T-helper 1 cell (primary cell): ENCODE data around the gene ITGB5.
"Not testable (repeated sequence)": the region's sequence is repeated elsewhere in the genome, so short reads cannot be mapped to it uniquely, and the experiment has no call there.

Experiments
- DNase-seq, 5 donors: peaks; one replicate each; pipeline ENCODE4 v3.0.0-alpha.2; 2012 to 2020

Gene ITGB5

GRCh38 chr3:124766113-124767095 is 120.8 kb downstream of the ITGB5 start:
- DNase-seq: no peak

GRCh38 chr3:124765197-124765840 is 121.8 kb downstream of the ITGB5 start:
- DNase-seq: no peak

- no peak for DNase-seq
Measured at GRCh38 chr3:124764746-124765145, 122.4 kb downstream of the ITGB5 start.

GRCh38 chr3:124763644-124764358 is 123.4 kb downstream of the ITGB5 start:
- no peak for DNase-seq

GRCh38 chr3:124763206-124763605 is 124.0 kb downstream of the ITGB5 start:
- DNase-seq: no peak

- no peak for DNase-seq
Measured at GRCh38 chr3:124762661-124763011, 124.5 kb downstream of the ITGB5 start.

GRCh38 chr3:124761935-124762660 is 125.1 kb downstream of the ITGB5 start:
- DNase-seq: no peak

GRCh38 chr3:124761250-124761796 is 125.8 kb downstream of the ITGB5 start:
- peak; percentile 39 to 75 (median 61) for DNase-seq

- DNase-seq: no peak
Measured at GRCh38 chr3:124760601-124761000, 126.6 kb downstream of the ITGB5 start.

- DNase-seq: no peak
Measured at GRCh38 chr3:124759666-124760401, 127.3 kb downstream of the ITGB5 start.

GRCh38 chr3:124758851-124759635 is 128.1 kb downstream of the ITGB5 start:
- no peak for DNase-seq

- not testable (repeated sequence) for DNase-seq
Measured at GRCh38 chr3:124757926-124758325, 129.2 kb downstream of the ITGB5 start.

GRCh38 chr3:124752051-124752450 is 135.1 kb downstream of the ITGB5 start:
- DNase-seq: no peak

GRCh38 chr3:124751501-124751900 is 135.7 kb downstream of the ITGB5 start:
- no peak for DNase-seq

GRCh38 chr3:124749877-124750276 is 137.3 kb downstream of the ITGB5 start:
- DNase-seq: not testable (repeated sequence)

- DNase-seq: no peak
Measured at GRCh38 chr3:124748560-124749198, 138.5 kb downstream of the ITGB5 start.

- no peak for DNase-seq
Measured at GRCh38 chr3:124747111-124747981, 139.8 kb downstream of the ITGB5 start.

GRCh38 chr3:124745756-124746155 is 141.4 kb downstream of the ITGB5 start:
- DNase-seq: no peak

GRCh38 chr3:124741027-124741426 is 146.1 kb downstream of the ITGB5 start:
- no peak for DNase-seq
